ENCODE data around the gene TMEM145. TPM values are rescaled to one million over a fixed set of nuclear protein-coding genes. Genes with fewer than 3 reads are reported as not detected.

Gene TMEM145
- total RNA-seq, 2 donors from 2014 or later, result 0.85 TPM; not detected in 1

DNA sequence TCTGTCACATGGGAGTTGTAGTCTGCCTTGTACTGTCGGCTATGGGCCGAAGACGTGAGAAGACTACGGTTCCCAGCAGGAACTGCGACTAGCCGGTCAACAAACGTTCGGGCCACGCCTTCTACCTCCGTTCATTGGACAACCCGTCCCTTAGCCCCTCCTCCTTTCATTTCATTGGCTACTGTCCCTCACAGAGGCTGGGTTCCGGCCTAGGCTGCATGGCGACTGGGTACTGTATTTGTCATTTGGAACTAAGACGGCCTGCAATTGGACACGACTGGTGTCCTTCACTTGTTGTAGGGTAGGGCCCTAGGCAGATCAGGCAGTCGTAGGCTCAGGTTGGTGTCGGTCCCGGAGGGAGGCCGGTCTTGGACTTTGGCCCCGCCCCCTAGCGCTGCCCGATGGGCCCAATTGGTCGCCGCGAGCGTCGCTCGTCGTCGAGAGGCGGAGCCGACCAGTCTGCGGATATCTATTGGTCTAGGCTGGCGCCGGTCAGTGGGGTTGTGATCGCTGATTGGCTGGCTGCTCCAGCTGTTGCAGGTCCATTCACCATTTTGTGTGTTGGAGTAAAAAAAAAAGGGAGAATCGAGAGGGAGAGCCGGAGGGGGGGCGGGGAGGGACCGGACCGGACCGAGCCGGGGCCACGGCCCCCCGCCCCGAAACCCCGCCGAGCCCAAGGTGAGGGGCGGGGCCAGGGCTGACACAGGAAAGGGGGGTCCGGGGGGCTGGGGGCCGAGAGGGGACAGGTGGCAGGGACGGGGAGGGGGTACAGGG, 44.2 kb upstream of the TMEM145 start, which contains the start of gene CIC:
Gene CIC, plus strand, starts transcription at position 549 of the 774 bp plus-strand sequence. CDS start 2,532 bp downstream, outside the sequence.
- Histone ChIP-seq H3K4me1 (replicated peaks) (peaks cover 5% of the 10 kb centered on the region), H3K27me3 (replicated peaks; ENCODE audit: insufficient read depth) (no peaks in the 10 kb centered on the region), H3K4me3 (peak within 1 kb of the TSS; percentile 61 to 80), H3K9me3 (no peaks in the 10 kb centered on the region), H3K27ac (peak within 1 kb of the TSS; percentile 97 to 99), H3K36me3 (peaks cover 11 to 15% of the 10 kb centered on the region in 2 donors)
- peak; percentile 100 for DNase-seq (ENCODE audit: low spot score)
- intact Hi-C loops (cut with DNase I), result loop anchor here (1.0 to 2.0 kb wide), 2 partner anchors 14 kb away; partner anchors contain the start of gene ERF
- WGBS, result under 1% methylated on average over 51 of the region's 52 CpGs
- peak; percentile 58 for TF ChIP-seq POLR2A (IDR thresholded peaks at IDR 0.05)
- TF ChIP-seq POLR2AphosphoS5 (IDR thresholded peaks at IDR 0.05), result peak; percentile 92
- TF ChIP-seq, protein P1, sequence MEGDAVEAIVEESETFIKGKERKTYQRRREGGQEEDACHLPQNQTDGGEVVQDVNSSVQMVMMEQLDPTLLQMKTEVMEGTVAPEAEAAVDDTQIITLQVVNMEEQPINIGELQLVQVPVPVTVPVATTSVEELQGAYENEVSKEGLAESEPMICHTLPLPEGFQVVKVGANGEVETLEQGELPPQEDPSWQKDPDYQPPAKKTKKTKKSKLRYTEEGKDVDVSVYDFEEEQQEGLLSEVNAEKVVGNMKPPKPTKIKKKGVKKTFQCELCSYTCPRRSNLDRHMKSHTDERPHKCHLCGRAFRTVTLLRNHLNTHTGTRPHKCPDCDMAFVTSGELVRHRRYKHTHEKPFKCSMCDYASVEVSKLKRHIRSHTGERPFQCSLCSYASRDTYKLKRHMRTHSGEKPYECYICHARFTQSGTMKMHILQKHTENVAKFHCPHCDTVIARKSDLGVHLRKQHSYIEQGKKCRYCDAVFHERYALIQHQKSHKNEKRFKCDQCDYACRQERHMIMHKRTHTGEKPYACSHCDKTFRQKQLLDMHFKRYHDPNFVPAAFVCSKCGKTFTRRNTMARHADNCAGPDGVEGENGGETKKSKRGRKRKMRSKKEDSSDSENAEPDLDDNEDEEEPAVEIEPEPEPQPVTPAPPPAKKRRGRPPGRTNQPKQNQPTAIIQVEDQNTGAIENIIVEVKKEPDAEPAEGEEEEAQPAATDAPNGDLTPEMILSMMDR (IDR thresholded peaks at IDR 0.05), result no peak

DNA sequence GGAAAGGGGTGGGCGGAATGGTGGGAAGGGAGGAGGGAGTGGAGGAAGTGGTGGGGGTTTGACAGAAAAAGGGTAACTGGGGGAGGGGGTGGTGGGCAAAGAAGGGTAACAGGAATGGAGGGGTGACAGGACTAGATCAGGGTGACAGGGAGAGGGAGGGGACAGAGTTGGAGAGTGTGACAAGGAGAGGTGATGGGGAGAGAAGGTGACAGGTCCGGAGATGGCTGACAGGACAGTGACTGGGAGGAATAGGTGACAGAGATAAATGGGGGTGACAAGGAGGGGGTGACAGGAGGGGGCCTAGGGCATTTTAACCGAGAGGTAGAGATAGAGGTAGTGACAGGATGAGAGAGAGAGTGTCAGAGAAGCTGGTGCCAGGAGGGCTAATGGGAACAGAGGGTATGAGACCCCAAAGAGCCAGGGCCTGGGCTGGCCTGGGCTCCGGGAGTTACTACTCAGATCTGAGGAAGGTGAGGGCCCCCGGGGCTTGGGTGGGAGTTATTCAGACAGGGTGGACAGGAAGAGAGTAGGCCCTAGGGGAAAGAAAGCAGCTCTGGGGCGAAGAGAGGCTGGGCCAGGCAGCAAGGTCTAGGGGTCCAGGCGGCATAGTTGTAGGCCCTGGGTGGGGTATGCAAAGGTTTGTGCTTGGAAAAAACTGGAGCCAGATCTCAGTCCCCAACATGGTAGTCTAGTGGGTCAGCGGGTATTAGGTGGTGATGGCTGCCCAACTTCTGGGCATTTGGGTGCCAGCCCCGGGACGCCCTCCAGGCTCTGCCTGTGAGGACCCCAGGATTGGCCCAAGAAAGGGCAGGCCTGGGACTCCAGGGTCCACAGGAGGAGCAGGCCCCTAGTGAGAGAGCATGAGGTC, 43.4 kb upstream of the TMEM145 start:
- Histone ChIP-seq H3K36me3 (peaks cover 15 to 17% of the 10 kb centered on the region in 2 donors), H3K4me1 (replicated peaks) (peaks cover 10% of the 10 kb centered on the region), H3K9me3 (no peaks in the 10 kb centered on the region), H3K27me3 (replicated peaks; ENCODE audit: insufficient read depth) (no peaks in the 10 kb centered on the region), H3K27ac (peak overlapping the region; percentile 95 to 99), H3K4me3 (peak overlapping the region; percentile 60 to 67)
- no peak for TF ChIP-seq POLR2AphosphoS5 (IDR thresholded peaks at IDR 0.05)
- TF ChIP-seq, protein P1 (IDR thresholded peaks at IDR 0.05), result no peak
- no peak for TF ChIP-seq POLR2A (IDR thresholded peaks at IDR 0.05)
- intact Hi-C loops (cut with DNase I), result loop anchor here (2.0 kb wide), 1 partner anchor 13 kb away; no protein-coding TSS in a partner anchor
- DNase-seq (ENCODE audit: low spot score), result no peak
- WGBS, result 29% methylated on average over 10 of the region's 10 CpGs

DNA sequence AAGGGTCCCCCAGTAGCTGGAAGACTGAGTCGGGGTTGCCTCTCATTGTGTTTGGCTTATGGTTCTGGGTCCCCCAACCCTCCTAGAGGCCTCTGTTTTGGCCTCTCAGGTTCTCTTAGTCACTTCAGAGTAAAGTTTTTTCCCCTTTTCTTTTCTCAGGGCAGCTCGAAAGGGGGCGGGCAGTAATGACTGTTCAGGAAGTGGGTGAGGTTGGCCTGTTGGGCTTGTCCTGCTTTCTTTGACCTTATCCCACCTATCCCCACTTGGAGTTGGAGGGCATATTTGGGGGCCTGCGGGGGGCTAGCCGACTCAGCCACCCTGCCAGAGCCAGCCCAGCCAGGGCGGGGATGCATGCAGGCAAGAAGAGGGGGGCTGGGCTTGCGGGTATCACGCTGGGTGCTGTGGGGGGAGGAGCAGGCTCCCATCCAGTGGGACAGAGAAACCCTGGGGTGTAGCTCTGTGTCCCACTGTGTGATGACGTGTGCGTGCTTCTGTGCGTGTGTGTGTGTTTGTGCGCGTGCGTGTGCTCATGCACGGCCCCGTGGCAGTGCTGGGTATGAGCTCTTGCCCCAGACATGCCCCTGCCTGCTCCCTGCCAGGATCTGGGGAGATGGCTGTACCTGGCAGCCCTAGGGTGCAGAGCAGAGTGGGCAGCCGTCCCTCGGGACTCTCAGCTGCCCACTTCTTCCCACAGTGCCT, 42.6 kb upstream of the TMEM145 start:
- peak; percentile 70 for DNase-seq (ENCODE audit: low spot score)

DNA sequence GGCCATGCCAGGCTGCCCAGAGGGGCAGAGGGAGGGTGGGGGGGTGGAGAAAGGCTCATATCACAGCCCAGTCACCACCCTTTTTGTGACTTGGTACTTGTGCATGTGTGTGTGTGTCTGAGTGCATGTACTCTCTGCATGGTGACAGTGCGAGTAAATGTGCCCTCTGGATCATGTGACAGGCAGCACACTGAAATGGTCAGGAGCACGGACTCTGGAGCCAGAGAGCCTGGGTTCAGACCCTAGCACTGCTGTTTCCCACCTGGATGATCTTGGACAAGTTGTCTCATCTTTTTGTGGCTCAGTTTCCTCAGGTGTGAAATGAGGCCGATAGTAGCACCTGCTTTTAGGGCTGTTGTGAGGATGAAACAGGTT, 42.1 kb upstream of the TMEM145 start:
- peak overlapping the region; percentile 60 to 67 for H3K4me3 ChIP-seq
- peak overlapping the region; percentile 95 to 99 for H3K27ac ChIP-seq
- 43% methylated on average over 3 of the region's 3 CpGs for WGBS
- no peaks in the 10 kb centered on the region for H3K27me3 ChIP-seq (replicated peaks; ENCODE audit: insufficient read depth)
- H3K36me3 ChIP-seq, result peaks cover 15 to 17% of the 10 kb centered on the region in 2 donors
- no peak for DNase-seq (ENCODE audit: low spot score)
- TF ChIP-seq, protein P1 (IDR thresholded peaks at IDR 0.05), result no peak
- TF ChIP-seq POLR2AphosphoS5 (IDR thresholded peaks at IDR 0.05) (no peak), POLR2A (IDR thresholded peaks at IDR 0.05) (no peak)
- H3K4me1 ChIP-seq (replicated peaks), result peaks cover 10% of the 10 kb centered on the region
- intact Hi-C loops (cut with DNase I), result no loop called here
- H3K9me3 ChIP-seq, result no peaks in the 10 kb centered on the region

More for the DNA sequence above, 42.6 kb upstream of the TMEM145 start:
- Histone ChIP-seq H3K4me3 (peak overlapping the region; percentile 60 to 67), H3K4me1 (replicated peaks) (peaks cover 10% of the 10 kb centered on the region), H3K9me3 (no peaks in the 10 kb centered on the region), H3K36me3 (peaks cover 15 to 17% of the 10 kb centered on the region in 2 donors), H3K27me3 (replicated peaks; ENCODE audit: insufficient read depth) (no peaks in the 10 kb centered on the region), H3K27ac (peak overlapping the region; percentile 95 to 99)
- TF ChIP-seq POLR2A (IDR thresholded peaks at IDR 0.05) (peak; percentile 48), POLR2AphosphoS5 (IDR thresholded peaks at IDR 0.05) (peak; percentile 79)
- TF ChIP-seq, protein P1 (IDR thresholded peaks at IDR 0.05), result peak in 1 of 4 experiments; percentile 6
- WGBS, result 8% methylated on average over 18 of the region's 18 CpGs
- intact Hi-C loops (cut with DNase I), result no loop called here

All from prostate gland (tissue), 2 donors.